ENCODE results near the gene PRR7.
A peak's percentile ranks its signal among the peaks of the same experiment; 100 is the strongest.

The PRR7 gene

DNA sequence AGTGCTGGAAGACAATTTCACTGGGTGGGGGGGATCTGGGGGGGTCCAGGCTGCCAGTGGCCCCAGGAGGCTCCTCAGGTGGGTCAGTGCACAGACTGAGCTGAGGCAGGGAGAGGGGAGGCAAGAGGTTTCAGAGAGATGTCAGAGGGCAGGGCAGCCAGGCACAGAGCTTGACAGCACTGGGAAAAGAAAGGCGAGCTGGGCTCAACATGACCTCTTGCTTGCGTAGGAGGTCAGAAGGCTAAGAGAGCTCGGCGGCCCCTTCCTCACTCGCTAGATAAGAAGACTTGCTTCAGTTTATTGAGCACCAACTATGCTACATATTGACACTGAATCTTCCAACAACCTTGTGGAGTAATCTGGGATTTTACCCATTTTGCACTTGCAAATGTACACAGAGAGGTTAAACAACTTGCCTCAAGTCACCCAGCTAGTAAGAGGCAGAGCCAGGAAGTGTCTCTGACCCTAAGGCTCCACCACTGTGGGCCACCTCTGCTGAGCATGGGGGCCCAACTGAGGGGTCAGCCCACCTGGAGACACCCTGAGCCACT is 47.3 kb downstream of the PRR7 start:
- TF ChIP-seq TAF1 (IDR thresholded peaks at IDR 0.05; ENCODE audit: borderline replicate concordance, low read depth, low read length) (no peak), POLR2AphosphoS5 (IDR thresholded peaks at IDR 0.05; ENCODE audit: low read depth, low read length) (no peak), POLR2A (IDR thresholded peaks at IDR 0.05; ENCODE audit: low read depth, low read length) (no peak)
- FAIRE-seq: peak; percentile 60
- no peak for DNase-seq (ENCODE audit: insufficient read length)

DNA sequence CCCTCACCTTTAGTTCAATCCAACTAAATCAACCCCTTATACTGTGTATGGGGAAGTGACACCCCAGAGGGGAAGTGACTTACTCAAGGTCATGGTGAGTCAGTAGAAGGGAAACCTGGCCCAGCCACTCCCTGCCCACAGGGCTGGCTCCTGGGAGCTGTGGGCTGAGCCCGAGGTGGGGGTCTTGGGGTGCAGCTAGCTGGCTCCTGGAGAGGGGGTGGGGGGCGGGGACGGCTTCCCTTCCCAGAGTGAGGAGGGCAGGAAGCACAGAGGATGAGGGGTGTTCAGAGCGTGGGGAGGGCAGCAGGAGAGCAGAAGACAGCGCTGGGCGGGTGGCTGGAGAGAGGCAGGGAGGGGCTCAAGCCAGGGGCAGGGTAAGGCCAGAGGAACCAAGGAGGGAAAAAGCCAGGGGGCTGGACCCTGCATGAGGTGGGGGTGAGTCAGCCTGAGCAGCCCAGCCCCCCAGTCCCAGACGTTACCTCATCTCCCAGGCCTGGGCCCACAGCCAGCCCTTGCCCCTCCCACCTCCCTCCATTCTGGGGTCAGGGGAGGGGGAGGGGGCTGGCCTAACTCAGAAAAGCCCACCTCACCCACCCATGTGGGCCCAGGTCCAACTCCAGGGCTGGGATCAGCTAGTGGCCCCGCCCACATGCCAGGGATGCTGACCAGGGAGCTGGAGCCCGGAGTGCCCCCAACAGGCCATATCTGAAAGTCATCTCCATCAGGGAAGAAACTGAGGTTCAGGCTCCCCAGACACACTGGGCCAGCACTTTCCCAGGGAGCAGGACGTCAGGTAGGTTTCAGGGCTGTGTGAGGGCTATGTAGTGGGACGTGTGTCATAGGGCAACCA is 48.0 kb downstream of the PRR7 start:
- no peak for FAIRE-seq
- no peak for DNase-seq (ENCODE audit: insufficient read length)
- TF ChIP-seq POLR2A (IDR thresholded peaks at IDR 0.05; ENCODE audit: low read depth, low read length) (no peak), POLR2AphosphoS5 (IDR thresholded peaks at IDR 0.05; ENCODE audit: low read depth, low read length) (no peak)

DNA sequence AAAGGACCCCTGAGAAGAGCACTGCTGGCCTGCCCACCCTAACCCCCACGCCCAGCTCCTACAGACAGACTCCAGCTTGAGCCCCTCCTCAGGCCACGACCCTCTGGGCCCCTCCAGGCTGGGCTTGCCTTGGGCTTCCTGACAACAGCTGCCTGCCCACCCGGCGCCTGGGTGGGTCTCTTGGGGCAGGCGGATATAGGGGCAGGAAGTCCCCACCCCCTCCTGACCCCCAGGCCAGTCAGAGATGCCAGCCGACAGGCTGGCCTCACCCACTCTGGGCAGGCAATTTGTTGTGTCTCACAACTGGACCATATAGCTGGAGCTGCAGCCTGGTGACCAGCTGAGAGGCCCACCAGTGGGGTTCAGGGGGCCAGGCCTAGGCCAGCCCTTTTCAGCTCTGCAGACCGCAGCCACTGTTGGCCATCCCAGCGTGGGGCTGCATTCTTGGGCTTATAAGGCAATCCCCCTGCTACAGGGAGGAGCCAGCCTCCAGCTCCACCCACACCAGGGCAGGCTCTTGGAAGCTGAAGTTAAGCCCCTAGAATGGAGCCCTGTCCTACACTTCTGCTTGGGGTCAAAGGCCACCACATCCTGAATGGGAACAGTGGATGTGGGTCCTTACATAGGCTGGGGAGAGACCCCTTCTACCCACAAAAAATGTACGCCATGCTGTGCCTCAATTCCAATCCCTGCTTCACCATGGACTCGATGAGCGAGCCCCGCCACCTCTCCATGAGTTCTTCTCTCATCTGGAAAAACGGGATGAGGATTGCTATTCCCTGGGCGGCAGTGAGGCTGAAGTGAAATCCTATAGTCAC is 48.8 kb downstream of the PRR7 start:
- TF ChIP-seq POLR2A (IDR thresholded peaks at IDR 0.05; ENCODE audit: low read depth, low read length): no peak
- TF ChIP-seq TAF1 (IDR thresholded peaks at IDR 0.05; ENCODE audit: borderline replicate concordance, low read depth, low read length): no peak
- TF ChIP-seq POLR2AphosphoS5 (IDR thresholded peaks at IDR 0.05; ENCODE audit: low read depth, low read length): no peak
- no peak for DNase-seq (ENCODE audit: insufficient read length)
- FAIRE-seq: peak; percentile 71

DNA sequence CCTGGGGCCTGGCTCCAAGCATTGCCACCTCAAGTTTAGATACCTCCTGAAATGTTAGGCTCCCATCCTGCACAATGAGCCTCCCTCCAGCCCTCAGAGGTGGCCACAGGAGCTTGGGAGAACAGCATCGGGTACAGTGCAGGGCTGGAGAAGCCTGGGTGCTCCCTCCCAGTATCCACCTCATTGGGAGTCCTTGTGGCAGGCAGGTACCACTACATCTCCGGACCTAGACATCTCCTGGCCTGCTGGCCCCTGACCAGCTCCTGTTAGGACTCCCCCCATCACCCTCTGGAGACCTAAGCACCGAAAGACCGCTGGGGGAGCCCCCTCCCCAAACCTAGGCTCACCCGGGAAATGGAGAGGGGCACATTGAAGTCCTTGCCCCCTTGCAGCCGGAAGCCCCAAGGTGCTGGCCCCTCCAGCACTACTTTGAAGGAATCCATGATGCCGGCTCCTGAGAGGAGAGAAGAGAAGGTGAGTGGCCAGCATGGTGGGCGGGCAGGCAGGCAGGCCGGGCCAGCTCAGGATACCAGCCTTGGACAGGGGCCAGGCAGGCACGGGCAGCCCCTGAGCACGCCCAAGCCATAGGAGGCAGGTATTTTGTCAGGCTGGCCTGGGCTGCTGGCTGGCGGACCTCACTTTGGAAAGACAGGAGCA is 49.6 kb downstream of the PRR7 start:
- DNase-seq (ENCODE audit: insufficient read length): no peak
- FAIRE-seq: no peak
- no peak for TF ChIP-seq POLR2AphosphoS5 (IDR thresholded peaks at IDR 0.05; ENCODE audit: low read depth, low read length)
- no peak for TF ChIP-seq POLR2A (IDR thresholded peaks at IDR 0.05; ENCODE audit: low read depth, low read length)
- TF ChIP-seq TAF1 (IDR thresholded peaks at IDR 0.05; ENCODE audit: borderline replicate concordance, low read depth, low read length): no peak

DNA sequence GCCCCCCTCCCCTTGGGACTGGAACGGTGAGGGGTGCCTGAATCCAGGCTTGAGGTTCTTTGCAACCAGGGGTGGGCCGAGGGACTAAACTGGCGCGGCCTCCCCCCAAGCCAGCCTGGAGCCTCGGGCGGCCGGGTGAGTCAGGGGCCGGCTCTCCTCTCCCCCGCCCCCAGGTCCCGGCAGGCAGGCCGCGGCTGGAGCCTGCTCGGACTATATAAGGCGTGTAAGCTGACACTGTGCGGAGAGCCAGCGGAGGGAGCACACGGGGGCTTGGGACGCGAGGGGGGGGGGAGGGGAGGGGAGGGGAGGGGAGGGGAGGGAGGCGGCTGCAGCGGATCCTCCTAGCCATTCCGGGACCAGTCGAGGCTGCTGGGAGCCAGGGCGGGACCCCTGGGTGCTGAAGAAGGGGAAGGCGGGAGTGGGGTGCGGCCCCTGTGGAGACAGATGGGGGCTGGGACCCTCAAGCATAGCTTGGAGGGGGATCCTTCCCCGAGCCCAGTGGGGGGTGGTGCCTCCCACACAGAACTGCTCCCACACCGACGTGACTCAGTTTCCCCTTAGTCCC is 50.2 kb downstream of the PRR7 start:
- peak; percentile 40 for FAIRE-seq
- TF ChIP-seq POLR2A (IDR thresholded peaks at IDR 0.05; ENCODE audit: low read depth, low read length): no peak
- no peak for TF ChIP-seq TAF1 (IDR thresholded peaks at IDR 0.05; ENCODE audit: borderline replicate concordance, low read depth, low read length)
- TF ChIP-seq POLR2AphosphoS5 (IDR thresholded peaks at IDR 0.05; ENCODE audit: low read depth, low read length): no peak

DNA sequence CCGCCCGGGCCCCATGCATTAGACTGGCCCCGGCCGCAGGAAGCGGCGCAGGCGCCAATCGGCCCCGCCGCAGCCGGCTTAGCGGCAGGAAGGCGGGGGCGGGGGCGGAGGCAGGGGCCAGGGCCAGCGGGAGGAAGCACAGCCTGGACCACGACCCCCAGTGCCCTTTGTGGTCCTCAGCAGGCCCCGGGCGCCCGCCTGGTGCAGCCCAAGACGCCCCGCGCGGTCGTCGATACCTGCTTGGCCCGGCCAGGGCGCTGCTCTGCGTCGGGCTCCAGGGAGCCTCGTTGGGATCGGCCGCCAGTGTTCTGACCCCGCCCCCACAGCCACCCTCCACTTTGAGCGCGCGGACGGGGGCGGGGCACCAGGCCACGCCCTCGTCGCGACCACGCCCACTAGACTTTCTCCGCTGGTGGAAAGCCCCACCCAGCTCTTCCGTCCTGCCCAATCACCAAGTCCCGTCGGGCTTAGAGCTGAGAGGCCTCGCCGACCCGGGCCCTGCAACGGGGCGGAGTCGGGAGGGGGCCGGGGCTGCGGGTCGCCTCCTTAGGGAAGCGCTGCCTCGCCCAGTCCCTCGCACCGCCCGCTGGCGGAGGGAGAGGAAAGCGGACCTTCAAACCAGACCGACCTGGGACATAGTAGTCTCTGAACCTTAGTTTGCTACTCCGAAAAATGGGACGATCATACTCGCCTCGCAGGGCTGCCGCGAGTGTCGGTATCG is 50.8 kb downstream of the PRR7 start, which contains the start of gene PDLIM7:
TSS of gene PDLIM7 (minus strand) at position 313 of the 721 bp plus-strand sequence. CDS start 1,092 bp downstream, outside the sequence.
- TF ChIP-seq POLR2AphosphoS5 (IDR thresholded peaks at IDR 0.05; ENCODE audit: low read depth, low read length) (peak; percentile 94), POLR2A (IDR thresholded peaks at IDR 0.05; ENCODE audit: low read depth, low read length) (peak; percentile 95), TAF1 (IDR thresholded peaks at IDR 0.05; ENCODE audit: borderline replicate concordance, low read depth, low read length) (peak; percentile 83)
- peak; percentile 89 for FAIRE-seq
- DNase-seq (ENCODE audit: insufficient read length): peak; percentile 98

More for the DNA sequence above, 50.2 kb downstream of the PRR7 start:
- DNase-seq (ENCODE audit: insufficient read length): no peak

DNA sequence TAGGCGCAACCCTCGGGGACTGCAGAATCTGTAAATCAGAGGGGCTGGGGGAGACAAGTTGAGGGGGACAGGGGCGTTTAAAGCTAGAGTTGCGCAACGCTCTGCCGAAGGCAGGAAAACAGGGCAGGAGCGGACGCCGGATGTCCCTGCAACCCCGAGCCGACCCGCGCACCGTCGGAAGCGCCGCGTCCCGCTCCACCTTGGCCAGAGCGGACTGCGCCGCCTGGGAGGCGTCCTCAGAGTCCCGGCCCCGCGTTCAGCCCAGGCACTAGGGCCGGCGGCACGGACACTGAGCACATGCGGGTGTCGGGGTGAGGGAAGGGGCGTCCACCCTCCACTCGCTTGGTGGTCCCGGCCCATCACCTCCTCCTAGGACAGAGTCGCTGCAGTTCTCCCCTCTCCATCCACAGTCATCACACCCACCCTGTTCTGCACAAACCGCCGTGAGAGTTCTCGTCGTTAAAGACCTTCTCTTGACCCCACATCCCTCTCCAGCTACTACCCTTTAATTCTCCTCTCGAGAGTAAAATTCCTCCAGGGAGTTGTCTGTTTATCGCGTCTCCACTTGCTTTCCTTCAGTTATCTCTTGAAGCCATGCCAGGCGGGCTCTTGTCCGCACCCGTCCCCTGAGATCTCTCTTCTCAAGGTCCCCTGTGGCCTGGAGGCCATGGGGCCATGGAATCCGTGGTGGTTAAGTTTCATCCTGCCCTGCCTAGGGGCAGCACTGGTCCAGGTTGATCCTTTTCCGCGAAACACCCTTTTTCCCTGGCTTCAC is 51.6 kb downstream of the PRR7 start:
- FAIRE-seq (no peak), DNase-seq (ENCODE audit: insufficient read length) (no peak)
- TF ChIP-seq POLR2AphosphoS5 (IDR thresholded peaks at IDR 0.05; ENCODE audit: low read depth, low read length) (no peak), TAF1 (IDR thresholded peaks at IDR 0.05; ENCODE audit: borderline replicate concordance, low read depth, low read length) (no peak), POLR2A (IDR thresholded peaks at IDR 0.05; ENCODE audit: low read depth, low read length) (no peak)

DNA sequence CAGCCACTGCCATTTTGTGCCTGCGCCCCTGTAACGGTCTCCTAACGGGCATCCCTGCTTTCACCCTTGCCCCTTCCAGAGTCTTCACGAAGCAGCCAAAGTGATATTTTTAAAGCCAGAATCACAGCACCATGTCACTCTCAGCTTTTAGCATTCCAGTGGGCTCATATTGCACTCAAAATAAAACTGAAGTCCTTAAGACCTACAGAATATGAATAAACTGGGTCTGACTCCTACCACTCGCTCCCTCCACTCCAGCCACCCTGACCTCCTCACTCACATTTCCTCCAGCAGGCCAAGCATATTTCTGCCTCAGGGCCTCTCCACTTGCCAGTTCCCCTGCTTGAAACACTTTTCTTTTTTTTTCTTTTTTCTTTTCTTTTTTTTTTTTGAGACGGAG is 53.2 kb downstream of the PRR7 start:
- DNase-seq (ENCODE audit: insufficient read length) (no peak), FAIRE-seq (no peak)
- TF ChIP-seq POLR2AphosphoS5 (IDR thresholded peaks at IDR 0.05; ENCODE audit: low read depth, low read length) (no peak), TAF1 (IDR thresholded peaks at IDR 0.05; ENCODE audit: borderline replicate concordance, low read depth, low read length) (no peak), POLR2A (IDR thresholded peaks at IDR 0.05; ENCODE audit: low read depth, low read length) (no peak)

DNA sequence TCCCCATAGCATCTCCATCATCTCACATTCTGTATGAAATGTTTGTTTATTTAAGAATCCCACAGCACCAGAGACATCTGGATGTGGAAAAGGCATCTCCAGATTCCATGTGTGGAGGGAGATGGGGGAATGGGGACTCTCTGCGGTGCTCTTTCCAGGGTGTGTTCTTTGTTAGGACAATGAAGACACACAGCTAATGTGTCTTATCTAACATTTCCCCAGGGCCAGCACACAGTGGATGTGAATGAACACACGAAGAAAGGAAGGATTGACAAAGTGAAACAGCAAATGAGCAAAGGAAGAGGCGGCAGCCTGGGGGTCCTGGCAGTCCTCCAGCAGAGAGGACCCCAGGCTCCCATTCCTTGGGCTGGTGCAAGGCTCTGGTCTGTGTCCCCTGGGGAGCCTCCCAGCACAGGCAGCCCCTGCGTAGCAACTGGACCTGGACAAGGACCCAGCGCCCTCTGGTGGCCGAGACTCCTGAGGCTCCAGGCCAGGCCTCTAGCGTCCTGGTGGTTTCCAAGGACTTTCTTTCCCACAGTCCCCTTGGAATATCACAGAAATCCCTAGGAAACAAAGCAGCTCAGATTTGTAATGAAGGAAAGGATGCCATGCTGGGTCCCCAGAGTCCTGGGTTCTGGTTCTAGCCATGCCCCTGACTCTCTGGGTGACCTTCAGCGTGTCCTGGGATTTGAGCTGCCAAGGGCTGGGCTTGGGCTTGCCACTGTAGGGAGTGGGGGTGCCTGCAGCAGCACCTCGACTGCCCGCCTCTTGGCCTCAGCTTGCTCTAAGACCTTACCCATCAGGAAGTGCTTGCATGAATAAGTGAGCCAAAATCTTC is 54.3 kb downstream of the PRR7 start:
- DNase-seq (ENCODE audit: insufficient read length) (peak; percentile 72), FAIRE-seq (peak; percentile 89)
- TF ChIP-seq TAF1 (IDR thresholded peaks at IDR 0.05; ENCODE audit: borderline replicate concordance, low read depth, low read length) (no peak), POLR2AphosphoS5 (IDR thresholded peaks at IDR 0.05; ENCODE audit: low read depth, low read length) (no peak), POLR2A (IDR thresholded peaks at IDR 0.05; ENCODE audit: low read depth, low read length) (no peak)
